ENCODE measurements around the gene VEGFA. TPM values are rescaled to one million over a fixed set of nuclear protein-coding genes. Genes with fewer than 3 reads are reported as not detected.

VEGFA gene
- total RNA-seq, 1 experiment from 2014 or later: 407 TPM

- H3K4me3 Mint-ChIP-seq (ENCODE audit: low read depth, unreplicated experiment): peak overlapping the region; percentile 9
- H3K27ac Mint-ChIP-seq (ENCODE audit: unreplicated experiment): peak overlapping the region; percentile 56
- DNase-seq: no peak
- H3K9me3 Mint-ChIP-seq (ENCODE audit: low read depth, unreplicated experiment): no peaks in the 10 kb centered on the region
- H3K4me1 Mint-ChIP-seq (ENCODE audit: low read depth, unreplicated experiment): peaks cover 94% of the 10 kb centered on the region
- TSS peak; percentile 41 for BruUV-seq (replicated peaks)
- no peak for TF ChIP-seq CTCF (IDR thresholded peaks at IDR 0.05; ENCODE audit: unreplicated experiment)
- CTCF ChIA-PET: interaction anchor here (1.6 kb wide), 1 partner anchor 122 kb away, joined by 5 read pairs; no protein-coding TSS in a partner anchor
- peaks cover 12% of the 10 kb centered on the region for H3K36me3 Mint-ChIP-seq (ENCODE audit: insufficient read depth, unreplicated experiment)
- no peaks in the 10 kb centered on the region for H3K27me3 Mint-ChIP-seq (ENCODE audit: unreplicated experiment)
- intact Hi-C loops (cut with micrococcal nuclease; ENCODE audit: unreplicated experiment): loop anchor here (5.0 kb wide), 1 partner anchor 32 kb away; the partner anchor contains the start of gene VEGFA
Measured at GRCh38 chr6:43804550-43805223, 34.7 kb downstream of the VEGFA start.

GRCh38 chr6:43805699-43806042, 35.7 kb downstream of the VEGFA start:
- H3K27me3 Mint-ChIP-seq (ENCODE audit: unreplicated experiment): no peaks in the 10 kb centered on the region
- no peak for TF ChIP-seq CTCF (IDR thresholded peaks at IDR 0.05; ENCODE audit: unreplicated experiment)
- no peak for DNase-seq
- H3K36me3 Mint-ChIP-seq (ENCODE audit: insufficient read depth, unreplicated experiment): peaks cover 12% of the 10 kb centered on the region
- H3K9me3 Mint-ChIP-seq (ENCODE audit: low read depth, unreplicated experiment): no peaks in the 10 kb centered on the region
- intact Hi-C loops (cut with micrococcal nuclease; ENCODE audit: unreplicated experiment): loop anchor here (5.0 kb wide), 1 partner anchor 33 kb away; the partner anchor contains the start of gene VEGFA
- no TSS peak for BruUV-seq (replicated peaks)
- no peak overlapping the region for H3K27ac Mint-ChIP-seq (ENCODE audit: unreplicated experiment)
- CTCF ChIA-PET: interaction anchor here (0.6 to 1.0 kb wide), 4 partner anchors 15 to 59 kb away, joined by 3 to 4 read pairs (median 4); no protein-coding TSS in a partner anchor
- H3K4me3 Mint-ChIP-seq (ENCODE audit: low read depth, unreplicated experiment): no peak overlapping the region
- H3K4me1 Mint-ChIP-seq (ENCODE audit: low read depth, unreplicated experiment): peaks cover 94% of the 10 kb centered on the region

- Mint-ChIP-seq H3K27ac (ENCODE audit: unreplicated experiment) (peak overlapping the region; percentile 27), H3K4me1 (ENCODE audit: low read depth, unreplicated experiment) (peaks cover 94% of the 10 kb centered on the region), H3K27me3 (ENCODE audit: unreplicated experiment) (no peaks in the 10 kb centered on the region), H3K9me3 (ENCODE audit: low read depth, unreplicated experiment) (no peaks in the 10 kb centered on the region), H3K36me3 (ENCODE audit: insufficient read depth, unreplicated experiment) (peaks cover 12% of the 10 kb centered on the region), H3K4me3 (ENCODE audit: low read depth, unreplicated experiment) (no peak overlapping the region)
- CTCF ChIA-PET: interaction anchor here (0.6 to 1.1 kb wide), 9 partner anchors 12 to 273 kb away, joined by 3 to 5 read pairs (median 3); no protein-coding TSS in a partner anchor
- intact Hi-C loops (cut with micrococcal nuclease; ENCODE audit: unreplicated experiment): loop anchor here (5.0 kb wide), 1 partner anchor 34 kb away; the partner anchor contains the start of gene VEGFA
- DNase-seq: peak; percentile 82
- BruUV-seq (replicated peaks): no TSS peak
- no peak for TF ChIP-seq CTCF (IDR thresholded peaks at IDR 0.05; ENCODE audit: unreplicated experiment)
Measured at GRCh38 chr6:43806043-43806757, 36.2 kb downstream of the VEGFA start.

GRCh38 chr6:43806758-43807227, 36.8 kb downstream of the VEGFA start:
- intact Hi-C loops (cut with micrococcal nuclease; ENCODE audit: unreplicated experiment): loop anchor here (5.0 kb wide), 1 partner anchor 34 kb away; the partner anchor contains the start of gene VEGFA
- Mint-ChIP-seq H3K27me3 (ENCODE audit: unreplicated experiment) (no peaks in the 10 kb centered on the region), H3K4me1 (ENCODE audit: low read depth, unreplicated experiment) (peaks cover 94% of the 10 kb centered on the region), H3K9me3 (ENCODE audit: low read depth, unreplicated experiment) (no peaks in the 10 kb centered on the region), H3K36me3 (ENCODE audit: insufficient read depth, unreplicated experiment) (peaks cover 12% of the 10 kb centered on the region), H3K27ac (ENCODE audit: unreplicated experiment) (peak overlapping the region; percentile 27), H3K4me3 (ENCODE audit: low read depth, unreplicated experiment) (no peak overlapping the region)
- CTCF ChIA-PET: interaction anchor here (0.6 to 1.8 kb wide), 13 partner anchors 8 to 272 kb away, joined by 3 to 9 read pairs (median 3); partner anchors contain the start of gene VEGFA
- no TSS peak for BruUV-seq (replicated peaks)
- DNase-seq: no peak
- TF ChIP-seq CTCF (IDR thresholded peaks at IDR 0.05; ENCODE audit: unreplicated experiment): no peak
